ENCODE data around the gene TGFBR3L. TPM values are rescaled to one million over a fixed set of nuclear protein-coding genes. Genes with fewer than 3 reads are reported as not detected.
"Not testable (repeated sequence)": the region's sequence is repeated elsewhere in the genome, so short reads cannot be mapped to it uniquely, and the experiment has no call there.

Gene TGFBR3L
- total RNA-seq, 1 donor from 2014 or later, result 0.76 TPM

- DNase-seq (ENCODE audit: extremely low read depth, low read depth, low spot score), result no peak
Measured at GRCh38 chr19:7879111-7879807, 35.4 kb upstream of the TGFBR3L start.

DNA sequence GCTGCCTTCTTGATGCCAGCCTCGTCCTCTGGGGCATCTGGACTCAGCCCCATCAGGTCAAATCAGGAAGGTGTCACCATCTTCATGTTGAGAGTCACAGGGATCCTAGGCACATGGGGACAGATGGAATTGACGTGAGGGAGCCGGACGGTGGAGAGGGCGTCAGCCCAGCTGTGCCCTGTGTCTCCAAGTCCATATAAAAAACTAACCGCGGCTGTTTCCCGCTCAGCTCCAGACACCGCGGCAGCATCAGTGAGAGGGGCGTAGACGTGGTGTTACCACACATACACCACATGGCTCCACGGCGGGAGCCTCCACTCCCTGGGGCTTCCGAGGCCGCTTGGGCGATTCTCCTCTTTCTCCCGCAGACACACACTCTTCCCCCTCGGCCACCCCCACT is 34.8 kb upstream of the TGFBR3L start:
- DNase-seq (ENCODE audit: extremely low read depth, low read depth, low spot score), result no peak

DNA sequence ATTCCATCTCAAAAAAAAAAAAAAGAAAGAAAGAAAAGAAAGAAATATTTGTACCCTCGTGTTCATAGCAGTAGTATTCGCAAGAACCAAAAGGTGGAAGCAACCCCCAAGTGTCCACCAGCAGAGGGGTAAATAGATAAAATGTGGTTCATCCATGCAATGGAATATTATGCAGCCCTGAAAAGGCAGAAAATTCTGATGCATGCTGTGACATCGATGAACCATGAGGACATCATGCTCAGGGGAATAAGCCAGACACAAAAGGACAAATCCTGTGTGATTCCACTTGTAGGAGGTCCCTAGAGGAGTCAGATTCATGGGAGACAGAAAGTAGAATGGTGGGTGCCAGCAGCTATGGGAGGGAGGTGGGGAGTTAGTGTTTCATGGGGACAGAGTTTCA is 32.7 kb upstream of the TGFBR3L start:
- no peak for DNase-seq (ENCODE audit: extremely low read depth, low read depth, low spot score)

DNA sequence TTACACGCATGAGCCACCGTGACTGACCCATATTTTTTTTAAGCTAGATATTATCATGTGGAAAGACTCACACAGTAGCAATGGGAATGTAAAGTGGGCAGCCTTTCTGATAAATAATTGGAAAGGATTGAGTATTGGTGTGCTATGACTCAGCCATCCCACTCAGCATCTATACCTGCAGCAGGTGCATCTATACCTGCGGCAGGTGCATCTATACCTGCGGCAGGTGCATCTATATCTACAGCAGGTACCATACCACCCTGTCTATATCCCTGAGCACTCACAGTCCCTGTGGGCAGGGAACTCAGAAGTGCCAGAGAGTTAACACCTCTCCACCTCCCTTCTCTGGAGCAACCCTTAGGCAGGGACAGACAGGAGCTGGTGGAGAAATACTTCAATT is 31.5 kb upstream of the TGFBR3L start:
- DNase-seq (ENCODE audit: extremely low read depth, low read depth, low spot score), result no peak

DNA sequence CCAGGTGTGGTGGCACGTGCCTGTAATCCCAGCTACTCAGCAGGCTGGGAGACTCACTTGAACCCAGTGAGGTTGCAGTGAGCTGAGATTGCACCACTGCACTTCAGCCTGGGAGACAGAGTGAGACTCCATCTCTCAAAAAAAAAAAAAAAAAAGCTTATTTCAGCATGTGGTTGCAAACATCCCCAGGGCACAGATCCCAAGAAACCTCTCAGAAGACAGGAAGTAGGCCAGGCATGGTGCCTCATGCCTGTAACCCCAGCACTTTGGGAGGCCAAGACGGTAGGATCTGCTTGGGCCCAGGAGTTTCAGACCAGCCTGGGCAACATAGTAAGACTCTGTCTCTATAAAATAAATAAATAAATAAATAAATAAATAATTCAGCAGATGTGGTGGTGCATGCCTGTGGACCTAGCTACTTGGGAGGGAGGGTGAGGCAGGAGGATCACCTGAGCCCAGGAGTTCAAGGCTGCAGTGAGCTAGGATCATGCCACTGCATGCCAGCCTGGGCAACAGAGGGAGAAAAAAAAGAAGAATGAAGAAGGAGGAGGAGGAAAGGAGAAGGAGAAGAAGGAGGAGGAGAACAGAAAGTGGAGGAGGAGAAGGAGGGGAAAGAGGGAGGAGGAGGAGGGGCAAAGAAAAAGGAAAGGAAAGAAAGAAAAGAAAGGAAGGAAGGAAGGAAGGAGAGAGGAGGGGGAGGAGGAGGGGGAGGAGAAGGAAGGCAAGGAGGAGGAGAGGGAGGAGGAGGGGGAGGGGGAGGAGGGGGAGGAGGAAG is 30.6 kb upstream of the TGFBR3L start:
- no peak for DNase-seq (ENCODE audit: extremely low read depth, low read depth, low spot score)

- DNase-seq (ENCODE audit: extremely low read depth, low read depth, low spot score), result no peak
Measured at GRCh38 chr19:7885818-7886217, 28.8 kb upstream of the TGFBR3L start.

GRCh38 chr19:7887408-7888144 is 27.1 kb upstream of the TGFBR3L start:
- DNase-seq (ENCODE audit: extremely low read depth, low read depth, low spot score), result no peak

GRCh38 chr19:7888145-7888825 is 26.3 kb upstream of the TGFBR3L start, which contains the start of gene LRRC8E:
LRRC8E (plus strand) TSS chr19:7888510; CDS start chr19:7895604, 7,094 bp downstream.
- no peak for DNase-seq (ENCODE audit: extremely low read depth, low read depth, low spot score)

DNA sequence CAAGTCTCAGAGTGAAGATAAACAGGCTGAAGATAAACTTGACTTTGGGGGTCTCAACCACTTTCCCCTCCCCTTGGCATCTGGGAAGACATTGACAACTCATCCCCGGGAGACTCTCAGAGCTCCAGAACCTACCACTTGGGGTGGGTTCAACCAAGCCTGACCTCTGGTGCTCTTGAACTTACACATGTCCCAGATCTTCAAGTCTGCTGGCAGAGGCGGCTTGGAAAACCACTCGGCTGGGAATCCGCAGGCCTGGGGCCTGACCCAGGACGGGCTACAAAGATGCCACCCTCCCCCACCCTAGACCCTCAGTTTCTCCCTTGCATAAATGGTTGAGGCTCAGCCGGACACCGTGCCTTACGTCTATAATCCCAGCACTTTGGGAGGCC is 25.8 kb upstream of the TGFBR3L start:
- no peak for DNase-seq (ENCODE audit: extremely low read depth, low read depth, low spot score)

GRCh38 chr19:7893362-7894101 is 21.1 kb upstream of the TGFBR3L start:
- not testable (repeated sequence) for DNase-seq (ENCODE audit: extremely low read depth, low read depth, low spot score)

DNA sequence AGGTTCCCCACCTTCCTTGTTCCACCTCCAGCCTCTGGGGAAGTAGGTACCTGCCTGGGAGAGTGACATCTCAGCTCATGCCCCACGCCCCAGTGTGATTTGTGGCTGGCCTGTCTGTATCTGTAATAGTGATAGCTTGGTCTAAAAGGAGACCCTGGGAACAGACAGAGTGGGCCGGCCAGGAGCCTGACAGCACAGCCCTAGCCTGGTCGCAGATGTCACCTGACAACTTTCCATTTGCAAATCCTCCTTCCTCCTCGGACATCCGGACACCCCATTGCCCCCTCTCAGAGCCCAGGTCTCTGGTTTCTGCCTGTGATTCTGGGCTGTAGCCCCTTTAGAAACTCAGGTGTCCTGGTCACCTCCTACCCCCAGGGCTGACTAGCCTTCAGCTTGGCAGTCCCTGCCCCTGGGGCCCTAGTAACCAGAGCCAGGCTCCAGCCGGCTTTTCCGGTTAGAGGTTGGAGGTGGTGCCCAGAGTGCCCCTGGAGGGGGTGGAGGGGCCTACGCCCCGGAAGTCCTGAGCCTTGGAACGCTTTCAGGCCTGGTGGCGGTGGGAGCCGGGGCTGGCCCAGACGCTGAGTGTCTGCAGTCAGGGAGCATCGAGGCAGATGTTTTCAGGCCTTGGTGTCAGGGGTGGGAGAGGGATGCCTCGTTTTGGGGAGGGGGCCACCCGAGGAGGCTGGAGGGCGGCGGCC is 19.9 kb upstream of the TGFBR3L start:
- DNase-seq (ENCODE audit: extremely low read depth, low read depth, low spot score), result no peak

DNA sequence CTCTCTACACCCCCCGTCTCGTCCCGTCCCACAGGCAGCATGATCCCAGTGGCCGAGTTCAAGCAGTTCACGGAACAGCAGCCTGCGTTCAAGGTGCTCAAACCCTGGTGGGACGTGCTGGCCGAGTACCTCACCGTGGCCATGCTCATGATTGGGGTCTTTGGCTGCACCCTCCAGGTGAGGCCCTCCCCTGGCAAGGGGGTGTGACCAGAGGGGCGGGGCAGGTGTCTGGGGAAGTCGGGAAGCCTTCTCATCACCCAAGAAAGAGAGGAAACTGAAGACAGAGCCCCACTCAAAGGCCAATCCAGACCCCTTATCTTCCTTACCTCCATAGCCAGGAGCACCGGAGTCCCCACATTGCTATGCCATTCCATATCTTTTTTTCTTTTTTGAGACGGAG is 19.1 kb upstream of the TGFBR3L start:
- DNase-seq (ENCODE audit: extremely low read depth, low read depth, low spot score), result no peak

GRCh38 chr19:7897292-7897691 is 17.3 kb upstream of the TGFBR3L start:
- no peak for DNase-seq (ENCODE audit: extremely low read depth, low read depth, low spot score)

- DNase-seq (ENCODE audit: extremely low read depth, low read depth, low spot score), result no peak
Measured at GRCh38 chr19:7898967-7899366, 15.7 kb upstream of the TGFBR3L start.

DNA sequence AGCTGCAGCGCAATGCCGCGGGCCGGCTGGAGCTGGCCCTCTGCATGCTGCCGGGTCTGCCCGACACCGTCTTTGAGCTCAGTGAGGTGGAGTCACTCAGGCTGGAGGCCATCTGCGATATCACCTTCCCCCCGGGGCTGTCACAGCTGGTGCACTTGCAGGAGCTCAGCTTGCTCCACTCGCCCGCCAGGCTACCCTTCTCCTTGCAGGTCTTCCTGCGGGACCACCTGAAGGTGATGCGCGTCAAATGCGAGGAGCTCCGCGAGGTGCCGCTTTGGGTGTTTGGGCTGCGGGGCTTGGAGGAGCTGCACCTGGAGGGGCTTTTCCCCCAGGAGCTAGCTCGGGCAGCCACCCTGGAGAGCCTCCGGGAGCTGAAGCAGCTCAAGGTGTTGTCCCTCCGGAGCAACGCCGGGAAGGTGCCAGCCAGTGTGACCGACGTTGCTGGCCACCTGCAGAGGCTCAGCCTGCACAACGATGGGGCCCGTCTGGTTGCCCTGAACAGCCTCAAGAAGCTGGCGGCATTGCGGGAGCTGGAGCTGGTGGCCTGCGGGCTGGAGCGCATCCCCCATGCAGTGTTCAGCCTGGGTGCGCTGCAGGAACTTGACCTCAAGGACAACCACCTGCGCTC is 14.8 kb upstream of the TGFBR3L start:
- no peak for DNase-seq (ENCODE audit: extremely low read depth, low read depth, low spot score)

- DNase-seq (ENCODE audit: extremely low read depth, low read depth, low spot score), result no peak
Measured at GRCh38 chr19:7900401-7900870, 14.2 kb upstream of the TGFBR3L start.

- no peak for DNase-seq (ENCODE audit: extremely low read depth, low read depth, low spot score)
Measured at GRCh38 chr19:7900931-7901330, 13.7 kb upstream of the TGFBR3L start.

GRCh38 chr19:7901337-7901736 is 13.3 kb upstream of the TGFBR3L start:
- DNase-seq (ENCODE audit: extremely low read depth, low read depth, low spot score), result no peak

DNA sequence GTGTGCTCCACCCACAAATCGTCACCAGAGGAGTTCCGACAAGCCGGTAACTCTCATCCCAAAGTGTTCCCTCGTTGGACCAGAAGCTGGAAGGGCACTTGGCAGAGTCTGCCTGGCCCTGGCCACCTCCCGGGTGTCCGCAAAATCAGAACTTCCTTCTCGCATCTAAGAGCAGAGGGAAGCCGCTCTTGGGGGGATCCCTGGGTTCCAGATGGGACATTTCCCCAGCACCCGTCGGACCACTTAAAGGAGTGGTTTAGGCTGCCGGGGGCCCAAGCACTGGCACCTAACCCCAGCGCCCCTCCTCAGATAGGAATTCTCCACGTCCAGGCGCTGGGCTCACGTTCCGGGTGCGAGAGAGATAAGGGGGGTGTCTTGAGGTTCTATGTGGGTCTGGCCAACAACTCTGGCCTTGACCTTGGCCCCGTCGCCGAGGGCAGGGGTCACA is 11.8 kb upstream of the TGFBR3L start:
- DNase-seq (ENCODE audit: extremely low read depth, low read depth, low spot score), result no peak

All from glomerular endothelial cell (primary cell).